Natural killer cell treated with Interleukin-12 subunit alpha and Interleukin-12 subunit beta and Interleukin-15 and Interleukin-18, amount 100 ng/mL, for 72 hours (primary cell): ENCODE results near the gene RC3H2. TPM values are rescaled to one million over a fixed set of nuclear protein-coding genes. Genes with fewer than 3 reads are reported as not detected.
"Not testable (repeated sequence)": the region's sequence is repeated elsewhere in the genome, so short reads cannot be mapped to it uniquely, and the experiment has no call there.

ENCODE experiments used
- ATAC-seq, 2 donors: fragments of 150-1000 bp; cut with Tn5 transposase in 1 of 2; sonication (Bioruptor Pico), chemical (Tn5 transposase) in 1 of 2; 2 replicates each; pipeline ENCODE4 v1.10.0; 2021
- DNase-seq: peaks from one replicate; pipeline ENCODE4 v3.0.0; 2022; ENCODE audit warnings: low spot score
- H3K27ac Mint-ChIP-seq, 2 donors: 1 replicate in 1 of 2; 2 replicates in 1 of 2; pipeline ENCODE4 v1.8.0; 2022; ENCODE audit warnings: mixed read lengths in 2 of 2, mild to moderate bottlenecking in 1 of 2, moderate library complexity in 1 of 2
- H3K27me3 Mint-ChIP-seq, 2 donors: 1 replicate in 1 of 2; 2 replicates in 1 of 2; pipeline ENCODE4 v1.8.0; 2022; ENCODE audit warnings: mixed read lengths in 2 of 2
- H3K36me3 Mint-ChIP-seq: one replicate; pipeline ENCODE4 v1.8.0; 2022; ENCODE audit warnings: mixed read lengths
- H3K4me1 Mint-ChIP-seq, 2 donors: 1 replicate in 1 of 2; 2 replicates in 1 of 2; pipeline ENCODE4 v1.8.0; 2022; ENCODE audit warnings: low read depth in 2 of 2, mixed read lengths in 2 of 2, mild to moderate bottlenecking in 1 of 2
- H3K4me3 Mint-ChIP-seq: one replicate; pipeline ENCODE4 v1.8.0; 2022; ENCODE audit warnings: mixed read lengths
- H3K9me3 Mint-ChIP-seq: 2 replicates; pipeline ENCODE4 v1.8.0; 2022; ENCODE audit warnings: mixed read lengths
- total RNA-seq, 2 donors: library from RNA; stranded (reverse); gene quantifications; one replicate each; pipeline ENCODE4 v1.2.3, GENCODE V29; 2022

RC3H2 gene
- total RNA-seq, 2 donors from 2014 or later = 45.0 to 57.3 TPM

DNA sequence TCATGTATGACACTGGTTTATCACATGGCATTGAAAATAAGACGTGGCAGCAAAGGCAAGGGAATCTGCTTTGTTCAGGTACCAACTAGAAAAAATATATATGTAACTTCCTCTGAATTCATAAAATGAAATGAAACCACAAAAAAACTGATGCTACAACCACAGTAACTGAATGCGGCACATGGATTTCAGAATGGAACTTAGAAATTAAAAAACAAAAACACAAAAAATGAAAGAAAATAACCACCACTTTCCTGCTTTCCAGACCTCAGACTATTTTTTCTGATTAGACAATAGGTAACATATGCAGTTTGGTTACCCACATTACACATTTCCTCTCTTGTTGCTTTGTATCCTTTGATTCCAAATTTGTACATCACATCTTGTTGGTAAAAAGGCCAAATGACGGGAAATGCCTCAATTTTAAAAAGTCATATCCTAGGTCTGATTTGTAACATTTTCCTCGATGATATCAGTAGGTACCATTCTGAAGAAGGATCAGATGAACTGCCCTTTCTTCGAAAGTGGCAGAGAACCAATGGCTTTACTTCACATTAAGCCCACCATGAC lies 58.7 kb downstream of the RC3H2 start:
- H3K27ac Mint-ChIP-seq = peak overlapping the region; percentile 56 to 71
- H3K4me3 Mint-ChIP-seq = no peak overlapping the region
- H3K9me3 Mint-ChIP-seq = no peaks in the 10 kb centered on the region
- H3K36me3 Mint-ChIP-seq = peaks cover 7% of the 10 kb centered on the region
- DNase-seq = no peak
- H3K27me3 Mint-ChIP-seq = no peaks in the 10 kb centered on the region
- ATAC-seq = no peak
- peaks cover 0 to 6% of the 10 kb centered on the region in 2 donors for H3K4me1 Mint-ChIP-seq

GRCh38 chr9:122845116-122845515 lies 60.0 kb downstream of the RC3H2 start:
- H3K9me3 Mint-ChIP-seq = no peaks in the 10 kb centered on the region
- H3K27ac Mint-ChIP-seq = no peak overlapping the region
- DNase-seq (no peak), ATAC-seq (no peak)
- H3K4me3 Mint-ChIP-seq = no peak overlapping the region
- no peaks in the 10 kb centered on the region for H3K36me3 Mint-ChIP-seq
- peaks cover 0 to 6% of the 10 kb centered on the region in 2 donors for H3K4me1 Mint-ChIP-seq
- no peaks in the 10 kb centered on the region for H3K27me3 Mint-ChIP-seq

DNA sequence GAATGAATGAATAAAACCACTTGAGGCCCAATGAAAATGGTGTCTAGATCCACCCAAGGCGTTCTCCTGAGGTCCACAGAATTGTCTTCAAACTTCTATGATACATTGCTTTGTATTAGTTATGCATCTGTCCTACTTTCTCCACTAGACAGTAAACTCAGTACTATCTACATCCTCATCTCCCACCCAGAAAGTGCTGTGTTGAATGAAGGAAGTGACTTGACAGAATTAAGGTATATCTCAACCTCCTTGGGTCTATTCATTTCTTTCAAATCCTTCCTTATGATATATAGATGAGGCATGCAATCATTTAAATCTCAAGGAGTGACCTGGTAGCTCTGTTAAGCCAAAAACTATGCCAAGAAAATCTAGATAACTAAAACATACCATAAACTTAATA lies 61.0 kb downstream of the RC3H2 start:
- DNase-seq (no peak), ATAC-seq (no peak)
- no peak overlapping the region for H3K4me3 Mint-ChIP-seq
- peaks cover 0 to 6% of the 10 kb centered on the region in 2 donors for H3K4me1 Mint-ChIP-seq
- no peak overlapping the region for H3K27ac Mint-ChIP-seq
- no peaks in the 10 kb centered on the region for H3K27me3 Mint-ChIP-seq
- no peaks in the 10 kb centered on the region for H3K36me3 Mint-ChIP-seq
- no peaks in the 10 kb centered on the region for H3K9me3 Mint-ChIP-seq

GRCh38 chr9:122841501-122841900 lies 63.7 kb downstream of the RC3H2 start:
- no peaks in the 10 kb centered on the region for H3K27me3 Mint-ChIP-seq

DNA sequence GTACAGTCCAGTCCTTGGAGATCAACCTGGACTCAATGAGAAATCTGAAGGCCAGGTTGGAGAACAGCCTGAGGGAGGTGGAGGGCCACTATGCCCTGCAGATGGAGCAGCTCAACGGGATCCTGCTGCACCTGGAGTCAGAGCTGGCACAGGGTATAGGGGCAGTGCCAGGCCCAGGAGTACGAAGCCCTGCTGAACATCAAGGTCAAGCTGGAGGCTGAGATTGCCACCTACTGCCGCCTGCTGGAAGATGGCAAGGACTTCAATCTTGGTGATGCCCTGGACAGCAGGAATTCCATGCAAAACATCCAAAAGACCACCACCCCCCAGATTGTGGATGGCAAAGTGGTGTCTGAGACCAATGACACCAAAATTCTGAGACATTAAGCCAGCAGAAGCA lies 66.7 kb downstream of the RC3H2 start:
- H3K27ac Mint-ChIP-seq, H3K4me3 Mint-ChIP-seq, H3K27me3 Mint-ChIP-seq, H3K9me3 Mint-ChIP-seq, ATAC-seq, H3K36me3 Mint-ChIP-seq, DNase-seq: not testable (repeated sequence)
- H3K4me1 Mint-ChIP-seq = peaks cover 9 to 13% of the 10 kb centered on the region in 2 donors

More at GRCh38 chr9:122841501-122841900, 63.7 kb downstream of the RC3H2 start:
- DNase-seq (no peak), ATAC-seq (no peak)
- no peaks in the 10 kb centered on the region for H3K36me3 Mint-ChIP-seq
- no peak overlapping the region for H3K27ac Mint-ChIP-seq
- H3K9me3 Mint-ChIP-seq = no peaks in the 10 kb centered on the region
- H3K4me3 Mint-ChIP-seq = no peak overlapping the region
- H3K4me1 Mint-ChIP-seq = peaks cover 0 to 3% of the 10 kb centered on the region in 2 donors

DNA sequence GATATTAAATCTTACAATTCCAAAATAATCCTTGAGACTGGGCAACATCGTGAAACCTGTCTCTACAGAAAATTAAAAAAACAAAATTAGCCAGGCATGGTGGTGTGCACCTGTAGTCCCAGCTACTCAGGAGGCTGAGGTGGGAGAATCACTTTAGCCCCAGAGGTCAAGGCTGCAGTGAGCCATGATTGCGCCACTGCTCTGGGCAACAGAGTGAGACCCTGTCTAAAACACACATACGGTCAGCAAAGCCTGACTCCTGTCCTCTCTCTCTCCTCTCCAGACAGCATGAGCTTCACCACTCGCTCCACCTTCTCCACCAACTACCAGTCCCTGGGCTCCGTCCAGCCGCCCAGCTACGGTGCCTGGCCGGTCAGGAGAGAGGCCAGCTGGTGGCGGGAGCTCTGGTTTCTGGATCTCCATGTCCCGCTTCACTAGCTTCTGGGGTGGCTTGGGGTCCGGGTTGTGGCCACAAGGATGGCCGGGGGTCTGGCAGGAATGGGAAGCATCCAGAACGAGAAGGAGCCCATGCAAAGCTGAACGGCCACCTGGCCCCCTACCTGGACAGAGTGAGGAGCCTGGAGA lies 67.8 kb downstream of the RC3H2 start:
- DNase-seq (no peak), ATAC-seq (no peak)
- no peak overlapping the region for H3K4me3 Mint-ChIP-seq
- no peaks in the 10 kb centered on the region for H3K9me3 Mint-ChIP-seq
- no peak overlapping the region for H3K27ac Mint-ChIP-seq
- H3K4me1 Mint-ChIP-seq = peaks cover 7 to 17% of the 10 kb centered on the region in 2 donors
- no peaks in the 10 kb centered on the region for H3K36me3 Mint-ChIP-seq
- no peaks in the 10 kb centered on the region for H3K27me3 Mint-ChIP-seq

DNA sequence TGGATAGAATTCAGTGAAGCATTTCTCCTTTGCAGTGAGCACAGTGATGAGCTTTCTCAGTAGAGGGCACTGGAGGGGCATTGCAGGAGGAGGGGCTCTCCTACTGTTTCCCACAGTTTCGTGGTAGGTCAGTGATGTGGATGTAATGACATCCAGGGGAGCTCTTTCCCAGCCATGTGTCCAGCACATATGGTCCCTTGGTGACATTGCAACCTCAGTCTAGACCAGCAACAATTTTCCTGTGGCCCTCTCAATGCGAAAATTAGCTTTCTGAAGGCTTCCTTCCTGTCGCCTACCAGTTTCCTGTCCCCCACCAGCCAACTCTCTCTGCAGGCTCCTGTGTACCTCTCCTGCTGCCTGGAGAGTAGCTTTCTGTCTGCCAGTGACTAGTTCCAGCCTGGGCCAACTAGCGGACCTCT lies 69.8 kb downstream of the RC3H2 start:
- Mint-ChIP-seq H3K27me3 (no peaks in the 10 kb centered on the region), H3K9me3 (no peaks in the 10 kb centered on the region), H3K36me3 (no peaks in the 10 kb centered on the region), H3K4me1 (peaks cover 11 to 21% of the 10 kb centered on the region in 2 donors), H3K4me3 (peak overlapping the region; percentile 58), H3K27ac (peak overlapping the region; percentile 8 to 19)
- DNase-seq = no peak
- ATAC-seq = no peak

GRCh38 chr9:122832194-122832593 lies 73.0 kb downstream of the RC3H2 start:
- Mint-ChIP-seq H3K4me1 (peaks cover 15 to 24% of the 10 kb centered on the region in 2 donors), H3K36me3 (no peaks in the 10 kb centered on the region), H3K27me3 (no peaks in the 10 kb centered on the region), H3K9me3 (no peaks in the 10 kb centered on the region), H3K27ac (peak overlapping the region; percentile 39 to 62), H3K4me3 (peak overlapping the region; percentile 58)
- ATAC-seq = no peak
- no peak for DNase-seq

GRCh38 chr9:122828965-122829284 lies 76.2 kb downstream of the RC3H2 start:
- not testable (repeated sequence) for DNase-seq, H3K36me3 Mint-ChIP-seq, ATAC-seq, H3K27me3 Mint-ChIP-seq, H3K9me3 Mint-ChIP-seq
- Mint-ChIP-seq H3K4me3 (peak overlapping the region; percentile 100), H3K27ac (peak overlapping the region; percentile 91 to 94), H3K4me1 (peaks cover 20 to 32% of the 10 kb centered on the region in 2 donors)

GRCh38 chr9:122827761-122828093 lies 77.4 kb downstream of the RC3H2 start:
- no peak for ATAC-seq
- no peaks in the 10 kb centered on the region for H3K9me3 Mint-ChIP-seq
- no peak for DNase-seq
- H3K4me1 Mint-ChIP-seq = peaks cover 23 to 35% of the 10 kb centered on the region in 2 donors
- no peaks in the 10 kb centered on the region for H3K36me3 Mint-ChIP-seq
- peak overlapping the region; percentile 100 for H3K4me3 Mint-ChIP-seq
- H3K27me3 Mint-ChIP-seq = no peaks in the 10 kb centered on the region
- H3K27ac Mint-ChIP-seq = peak overlapping the region; percentile 91 to 94

DNA sequence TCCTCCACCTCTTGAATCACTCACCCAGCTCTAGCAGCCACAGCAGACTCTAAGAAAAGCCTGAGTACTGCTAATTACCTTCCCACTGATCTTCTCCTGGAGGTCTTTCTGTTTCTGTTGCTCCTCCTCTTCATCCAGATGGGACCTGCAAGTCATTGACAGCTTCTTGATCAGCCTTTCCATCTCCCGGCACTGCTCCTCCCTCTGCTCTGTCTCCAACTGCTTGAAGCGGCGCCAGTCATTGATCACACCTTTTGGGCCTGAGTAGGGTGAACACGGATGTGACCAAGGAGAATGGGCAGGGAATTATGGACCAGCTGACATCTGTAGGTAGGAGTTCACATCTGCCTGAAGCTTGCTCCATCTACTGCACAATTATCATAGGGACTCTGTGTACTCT lies 82.2 kb downstream of the RC3H2 start:
- H3K4me3 Mint-ChIP-seq = no peak overlapping the region
- no peaks in the 10 kb centered on the region for H3K27me3 Mint-ChIP-seq
- no peak for ATAC-seq

DNA sequence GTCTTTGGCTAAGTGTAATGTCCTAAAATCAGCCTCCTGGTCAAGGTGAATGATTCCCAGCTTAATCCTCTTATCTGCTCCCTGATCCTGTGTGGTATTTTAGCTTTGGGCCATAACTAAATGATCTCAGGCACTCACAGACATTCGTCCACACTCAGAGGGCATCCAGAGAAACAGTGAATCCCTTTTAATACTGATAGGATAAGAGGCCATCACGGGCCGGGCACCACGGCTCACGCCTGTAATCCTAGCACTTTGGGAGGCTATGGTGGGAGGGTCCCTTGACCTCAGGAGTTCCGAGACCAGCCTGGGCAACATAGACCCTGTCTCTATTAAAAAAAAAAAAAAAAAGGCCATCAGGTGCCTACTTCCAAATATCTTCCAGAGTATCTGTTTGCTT lies 83.1 kb downstream of the RC3H2 start:
- no peak overlapping the region for H3K4me3 Mint-ChIP-seq
- peaks cover 22 to 33% of the 10 kb centered on the region in 2 donors for H3K4me1 Mint-ChIP-seq
- H3K9me3 Mint-ChIP-seq = no peaks in the 10 kb centered on the region
- ATAC-seq = no peak
- peak overlapping the region in 1 of 2 donors; percentile 14 for H3K27ac Mint-ChIP-seq
- no peak for DNase-seq
- peaks cover 7% of the 10 kb centered on the region for H3K36me3 Mint-ChIP-seq
- no peaks in the 10 kb centered on the region for H3K27me3 Mint-ChIP-seq

More for the DNA sequence above, 82.2 kb downstream of the RC3H2 start:
- H3K9me3 Mint-ChIP-seq = no peaks in the 10 kb centered on the region
- H3K4me1 Mint-ChIP-seq = peaks cover 27 to 37% of the 10 kb centered on the region in 2 donors
- no peak overlapping the region for H3K27ac Mint-ChIP-seq
- peaks cover 7% of the 10 kb centered on the region for H3K36me3 Mint-ChIP-seq
- DNase-seq = no peak

DNA sequence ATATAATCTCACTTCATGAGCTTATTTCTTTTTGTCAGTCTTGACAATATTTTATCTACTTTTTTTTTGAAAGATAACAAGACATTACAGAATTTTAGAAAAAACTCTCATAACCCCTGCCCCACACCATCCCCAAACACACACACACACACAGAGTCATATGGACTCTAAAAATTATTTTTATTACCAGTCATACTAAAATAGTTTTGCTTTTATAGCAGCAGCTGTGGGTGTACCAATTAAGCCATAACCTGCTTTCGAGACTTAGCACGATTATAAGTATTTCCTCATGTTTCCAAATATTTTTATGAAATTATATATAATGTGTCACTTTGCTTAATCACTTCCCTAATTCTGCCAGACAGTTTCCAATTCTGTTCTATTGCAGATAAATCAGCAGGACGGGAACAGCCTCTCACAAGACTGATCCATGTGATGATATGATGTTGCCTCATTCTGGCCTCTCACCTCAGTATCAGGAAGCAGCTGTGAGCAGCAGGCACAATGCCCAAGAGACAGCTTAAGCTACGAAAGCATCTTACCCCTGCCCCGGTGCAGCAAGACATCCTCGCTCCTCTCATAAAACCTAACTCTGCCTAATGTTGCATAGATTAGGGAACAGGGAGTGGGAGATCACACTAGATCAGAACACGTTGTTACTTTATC lies 83.7 kb downstream of the RC3H2 start:
- Mint-ChIP-seq H3K4me1 (peaks cover 18 to 31% of the 10 kb centered on the region in 2 donors), H3K36me3 (peaks cover 7% of the 10 kb centered on the region), H3K4me3 (no peak overlapping the region), H3K27ac (peak overlapping the region in 1 of 2 donors; percentile 14), H3K27me3 (no peaks in the 10 kb centered on the region), H3K9me3 (no peaks in the 10 kb centered on the region)
- DNase-seq (no peak), ATAC-seq (no peak)

DNA sequence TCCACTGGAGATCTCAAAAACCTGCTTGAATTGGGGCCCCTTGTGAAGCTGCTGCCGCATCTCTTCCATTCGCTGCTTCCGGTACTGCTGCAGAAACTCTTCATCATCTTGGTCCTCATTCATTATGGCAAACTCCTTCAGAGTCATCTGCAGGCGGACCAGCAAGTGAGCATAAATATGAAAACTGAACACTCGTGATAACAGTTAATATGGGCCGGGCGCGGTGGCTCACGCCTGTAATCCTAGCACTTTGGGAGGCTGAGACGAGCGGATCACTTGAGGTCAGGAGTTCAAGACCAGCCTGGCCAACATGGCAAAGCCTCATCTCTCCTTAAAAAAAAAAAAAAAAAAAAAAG lies 84.7 kb downstream of the RC3H2 start:
- Mint-ChIP-seq H3K9me3 (no peaks in the 10 kb centered on the region), H3K27me3 (no peaks in the 10 kb centered on the region), H3K36me3 (peaks cover 7% of the 10 kb centered on the region), H3K4me3 (no peak overlapping the region), H3K27ac (peak overlapping the region in 1 of 2 donors; percentile 12), H3K4me1 (peaks cover 21 to 34% of the 10 kb centered on the region in 2 donors)
- no peak for ATAC-seq
- DNase-seq = no peak
